H9 (cell line): Measurements from ENCODE around the gene ARPC4. TPM values are rescaled to one million over a fixed set of nuclear protein-coding genes. Genes with fewer than 3 reads are reported as not detected.

Experiments
- DNase-seq: peaks from one replicate; pipeline ENCODE4 v3.0.0-alpha.2; 2017
- H2AFZ ChIP-seq: one replicate; pipeline ENCODE4 v1.6.1; 2013; ENCODE audit warnings: mild to moderate bottlenecking, low read length, control low read depth, moderate library complexity
- H2AK5ac ChIP-seq: 2 replicates; pipeline ENCODE4 v1.6.1; 2013; ENCODE audit warnings: low read length, control low read depth, mixed read lengths; ENCODE audit not compliant: insufficient read length
- H2BK120ac ChIP-seq: one replicate; pipeline ENCODE4 v1.6.1; 2013; ENCODE audit warnings: low read depth, mild to moderate bottlenecking, low read length, control low read depth, inconsistent platforms; ENCODE audit not compliant: poor library complexity, severe bottlenecking
- H2BK12ac ChIP-seq: 2 replicates; pipeline ENCODE4 v1.6.1; 2013; ENCODE audit warnings: low read length, control low read depth, mixed read lengths, low read depth; ENCODE audit not compliant: insufficient read length
- H2BK15ac ChIP-seq: 2 replicates; pipeline ENCODE4 v1.6.1; 2013; ENCODE audit warnings: low read depth, low read length, control low read depth
- H2BK20ac ChIP-seq: one replicate; pipeline ENCODE4 v1.6.1; 2013; ENCODE audit warnings: low read depth, mild to moderate bottlenecking, low read length, control low read depth, inconsistent platforms; ENCODE audit not compliant: poor library complexity, severe bottlenecking
- H2BK5ac ChIP-seq: 2 replicates; pipeline ENCODE4 v1.6.1; 2013; ENCODE audit warnings: low read length, control low read depth, mixed read lengths; ENCODE audit not compliant: insufficient read length
- H3K14ac ChIP-seq: 2 replicates; pipeline ENCODE4 v1.6.1; 2013; ENCODE audit warnings: low read length, control low read depth; ENCODE audit not compliant: insufficient read depth
- H3K18ac ChIP-seq: 2 replicates; pipeline ENCODE4 v1.6.1; 2013; ENCODE audit warnings: low read depth, mild to moderate bottlenecking, mixed read lengths, low read length, control low read depth; ENCODE audit not compliant: insufficient read length
- H3K23ac ChIP-seq: 2 replicates; pipeline ENCODE4 v1.6.1; 2013; ENCODE audit warnings: low read length, control low read depth, mixed read lengths, low read depth; ENCODE audit not compliant: insufficient read length
- H3K23me2 ChIP-seq: 2 replicates; pipeline ENCODE4 v1.6.1; 2013; ENCODE audit warnings: low read depth, mild to moderate bottlenecking, mixed read lengths, low read length, control low read depth; ENCODE audit not compliant: insufficient read length, poor library complexity, severe bottlenecking
- H3K27ac ChIP-seq: 2 replicates; pipeline ENCODE4 v1.5.1; 2013; ENCODE audit warnings: low read length, control low read depth, mixed read lengths, low read depth; ENCODE audit not compliant: insufficient read length
- H3K27me3 ChIP-seq: 2 replicates; pipeline ENCODE4 v1.6.1; 2013; ENCODE audit warnings: low read length, control low read depth, inconsistent platforms; ENCODE audit not compliant: insufficient read depth
- H3K4ac ChIP-seq: 2 replicates; pipeline ENCODE4 v1.6.1; 2013; ENCODE audit warnings: low read depth, mild to moderate bottlenecking, control low read depth, inconsistent platforms, low read length, moderate library complexity
- H3K4me1 ChIP-seq: 2 replicates; pipeline ENCODE4 v1.6.1; 2013; ENCODE audit warnings: low read length, control low read depth, inconsistent platforms; ENCODE audit not compliant: insufficient read depth
- H3K4me2 ChIP-seq: 2 replicates; pipeline ENCODE4 v1.6.1; 2013; ENCODE audit warnings: low read length, control low read depth, mixed read lengths; ENCODE audit not compliant: insufficient read length, insufficient read depth
- H3K56ac ChIP-seq: 2 replicates; pipeline ENCODE4 v1.6.1; 2013; ENCODE audit warnings: low read depth, mild to moderate bottlenecking, mixed read lengths, low read length, control low read depth; ENCODE audit not compliant: insufficient read length
- H3K79me1 ChIP-seq: 2 replicates; pipeline ENCODE4 v1.6.1; 2013; ENCODE audit warnings: low read depth, mild to moderate bottlenecking, moderate library complexity, low read length, control low read depth, inconsistent platforms; ENCODE audit not compliant: insufficient read depth, poor library complexity, severe bottlenecking
- H3K79me2 ChIP-seq: 2 replicates; pipeline ENCODE4 v1.6.1; 2013; ENCODE audit warnings: low read length, control low read depth, inconsistent platforms; ENCODE audit not compliant: insufficient read depth
- H3K9ac ChIP-seq: 2 replicates; pipeline ENCODE4 v1.6.1; 2013; ENCODE audit warnings: low read length, control low read depth, mixed read lengths; ENCODE audit not compliant: insufficient read length; ENCODE audit errors: extremely low read depth
- H3K9me3 ChIP-seq: one replicate; pipeline ENCODE4 v1.6.1; 2013; ENCODE audit warnings: low read depth, low read length, inconsistent platforms; ENCODE audit not compliant: control insufficient read depth
- H3T11ph ChIP-seq: one replicate; pipeline ENCODE4 v1.6.1; 2013; ENCODE audit warnings: mild to moderate bottlenecking, low read length, control low read depth, inconsistent platforms
- H4K20me1 ChIP-seq: one replicate; pipeline ENCODE4 v1.6.1; 2013; ENCODE audit not compliant: control insufficient read depth, insufficient read length, insufficient read depth
- H4K5ac ChIP-seq: 2 replicates; pipeline ENCODE4 v1.6.1; 2013; ENCODE audit warnings: low read depth, mild to moderate bottlenecking, mixed read lengths, low read length, control low read depth; ENCODE audit not compliant: insufficient read length
- H4K8ac ChIP-seq: replicated peaks from 2 replicates; pipeline ENCODE4 v1.6.1; 2013; ENCODE audit warnings: low read length, control low read depth, mixed read lengths, low read depth; ENCODE audit not compliant: insufficient read length
- H4K91ac ChIP-seq: 2 replicates; pipeline ENCODE4 v1.6.1; 2013; ENCODE audit warnings: low read depth, mild to moderate bottlenecking, moderate library complexity, mixed read lengths, low read length, control low read depth; ENCODE audit not compliant: insufficient read length
- H3K27ac Mint-ChIP-seq, 3 experiments: 2 replicates in 2 of 3; 3 replicates in 1 of 3; pipeline ENCODE4 v1.8.0; 2020 to 2021; ENCODE audit warnings: mixed read lengths in 3 of 3, mild to moderate bottlenecking in 1 of 3, moderate library complexity in 1 of 3
- H3K27me3 Mint-ChIP-seq: 2 replicates; pipeline ENCODE4 v1.8.0; 2021; ENCODE audit warnings: low read depth, mild to moderate bottlenecking, moderate library complexity, mixed read lengths
- H3K36me3 Mint-ChIP-seq, 3 experiments: 2 replicates in 2 of 3; 3 replicates in 1 of 3; pipeline ENCODE4 v1.8.0; 2020 to 2021; ENCODE audit warnings: low read depth in 3 of 3, mixed read lengths in 3 of 3; ENCODE audit not compliant: insufficient read depth in 1 of 3
- H3K4me1 Mint-ChIP-seq, 2 experiments: 2 replicates each; pipeline ENCODE4 v1.8.0; 2020; ENCODE audit warnings: mixed read lengths in 2 of 2
- H3K4me3 Mint-ChIP-seq, 2 experiments: 2 replicates in 1 of 2; 3 replicates in 1 of 2; pipeline ENCODE4 v1.8.0; 2020 to 2021; ENCODE audit warnings: mild to moderate bottlenecking in 2 of 2, mixed read lengths in 2 of 2, moderate library complexity in 1 of 2
- H3K9me3 Mint-ChIP-seq, 2 experiments: 2 replicates in 1 of 2; 3 replicates in 1 of 2; pipeline ENCODE4 v1.8.0; 2020; ENCODE audit warnings: mild to moderate bottlenecking in 2 of 2, mixed read lengths in 2 of 2, moderate library complexity in 1 of 2
- CTCF ChIP-seq: fragments of 200-600 bp; sonication (generic); conservative IDR thresholded peaks from 3 replicates; pipeline ENCODE4 v1.8.0; 2021; ENCODE audit warnings: antibody characterized with exemption, mild to moderate bottlenecking
- WGBS: extraction: QIAGEN DNeasy Blood & Tissue Kit; methylation state at CpG from one replicate; pipeline ENCODE4 v1.1.7; 2013; ENCODE audit warnings: missing lambda C conversion rate, low lambda C conversion rate, mixed read lengths; ENCODE audit not compliant: insufficient read length; ENCODE audit errors: extremely low coverage; 5-methylcytosine and 5-hydroxymethylcytosine counted together
- total RNA-seq: library from RNA; stranded (reverse); gene quantifications from 2 replicates; pipeline ENCODE4 v1.2.1, GENCODE V29; 2021

Gene ARPC4
- total RNA-seq, 1 experiment from 2014 or later: 161 TPM

GRCh38 chr3:9780910-9781309 lies 12.0 kb upstream of the ARPC4 start:
- Mint-ChIP-seq H3K36me3 (peaks cover 16 to 54% (median 49%) of the 10 kb centered on the region in 3 experiments; a peak in 6 of 7 replicates), H3K4me3 (no peak overlapping the region), H3K4me1 (peaks cover 7 to 8% of the 10 kb centered on the region in 2 experiments; a peak in 3 of 4 replicates), H3K27me3 (peaks cover 1% of the 10 kb centered on the region), H3K27ac (no peak overlapping the region), H3K9me3 (no peaks in the 10 kb centered on the region)
- H3K27me3 ChIP-seq: no peaks in the 10 kb centered on the region
- H2AFZ ChIP-seq: no peak overlapping the region
- no peaks in the 10 kb centered on the region for H3K4me1 ChIP-seq
- no peak overlapping the region for H2AK5ac ChIP-seq
- no peaks in the 10 kb centered on the region for H3K23me2 ChIP-seq
- no peak overlapping the region for H3K14ac ChIP-seq
- no peak overlapping the region for H3K4me2 ChIP-seq
- TF ChIP-seq CTCF: no peak
- H2BK5ac ChIP-seq: no peak overlapping the region
- no CpG with 5 or more reads among the region's 4 CpGs for WGBS
- no peaks in the 10 kb centered on the region for H3K9me3 ChIP-seq
- H3K79me2 ChIP-seq: no peaks in the 10 kb centered on the region
- no peak overlapping the region for H3K18ac ChIP-seq
- H3K9ac ChIP-seq: no peak overlapping the region
- no peak overlapping the region for H4K5ac ChIP-seq
- H3K79me1 ChIP-seq: no peaks in the 10 kb centered on the region
- H3T11ph ChIP-seq: no peak overlapping the region
- H4K91ac ChIP-seq: no peak overlapping the region
- H2BK120ac ChIP-seq: no peak overlapping the region
- H4K20me1 ChIP-seq: no peaks in the 10 kb centered on the region
- H2BK12ac ChIP-seq: no peak overlapping the region
- H3K23ac ChIP-seq: no peak overlapping the region
- H3K4ac ChIP-seq: no peak overlapping the region
- H2BK20ac ChIP-seq: no peak overlapping the region
- H3K27ac ChIP-seq: no peak overlapping the region
- DNase-seq: no peak
- no peak overlapping the region for H4K8ac ChIP-seq
- H3K56ac ChIP-seq: no peak overlapping the region
- no peak overlapping the region for H2BK15ac ChIP-seq
